GM19035 (cell line): ENCODE data around the gene TSPAN5.
"Not testable (repeated sequence)": the region's sequence is repeated elsewhere in the genome, so short reads cannot be mapped to it uniquely, and the experiment has no call there.

Experiments used
- ATAC-seq: cut with Tn5 transposase; IDR thresholded peaks from one replicate; pipeline ENCODE4 v1.9.1; 2021; ENCODE audit not compliant: unreplicated experiment

The TSPAN5 gene

GRCh38 chr4:98658287-98659105 lies at the start of gene TSPAN5:
TSPAN5 (minus strand) TSS chr4:98658611.
- peak; percentile 74 for ATAC-seq

- ATAC-seq, result no peak
These were observed 48.5 kb upstream of the TSPAN5 start for GRCh38 chr4:98706935-98707334.

GRCh38 chr4:98706200-98706813 lies 47.9 kb upstream of the TSPAN5 start:
- no peak for ATAC-seq

GRCh38 chr4:98705586-98705985 lies 47.2 kb upstream of the TSPAN5 start:
- not testable (repeated sequence) for ATAC-seq

- no peak for ATAC-seq
These were observed 42.2 kb upstream of the TSPAN5 start for GRCh38 chr4:98700656-98701055.

GRCh38 chr4:98694076-98694475 lies 35.7 kb upstream of the TSPAN5 start:
- ATAC-seq, result no peak

GRCh38 chr4:98692411-98692810 lies 34.0 kb upstream of the TSPAN5 start:
- no peak for ATAC-seq

- no peak for ATAC-seq
These were observed 33.2 kb upstream of the TSPAN5 start for GRCh38 chr4:98691588-98691987.

- no peak for ATAC-seq
These were observed 31.2 kb upstream of the TSPAN5 start for GRCh38 chr4:98689507-98690174.

- no peak for ATAC-seq
These were observed 30.2 kb upstream of the TSPAN5 start for GRCh38 chr4:98688411-98689290.

- no peak for ATAC-seq
These were observed 29.5 kb upstream of the TSPAN5 start for GRCh38 chr4:98687876-98688275.

GRCh38 chr4:98686847-98687246 lies 28.4 kb upstream of the TSPAN5 start:
- ATAC-seq, result no peak

GRCh38 chr4:98686043-98686707 lies 27.8 kb upstream of the TSPAN5 start:
- ATAC-seq, result no peak

- no peak for ATAC-seq
These were observed 27.0 kb upstream of the TSPAN5 start for GRCh38 chr4:98685225-98686042.

- ATAC-seq, result no peak
These were observed 24.3 kb upstream of the TSPAN5 start for GRCh38 chr4:98682719-98683118.

GRCh38 chr4:98680806-98681205 lies 22.4 kb upstream of the TSPAN5 start:
- ATAC-seq, result no peak

GRCh38 chr4:98679738-98680137 lies 21.3 kb upstream of the TSPAN5 start:
- no peak for ATAC-seq

GRCh38 chr4:98677799-98678198 lies 19.4 kb upstream of the TSPAN5 start:
- no peak for ATAC-seq

GRCh38 chr4:98674404-98675173 lies 16.2 kb upstream of the TSPAN5 start:
- no peak for ATAC-seq
